ENCODE data around the gene HNF1A. TPM values are rescaled to one million over a fixed set of nuclear protein-coding genes. Genes with fewer than 3 reads are reported as not detected.

HNF1A gene
- total and polyA plus RNA-seq, 2 donors (not counting 3 experiments of a cell fraction or from before 2014, with no cell fraction given), result not detected

- H4K20me1 ChIP-seq (replicated peaks; ENCODE audit: control insufficient read depth, extremely low read depth, insufficient read depth, low read length), result no peaks in the 10 kb centered on the region
- ChIA-PET POLR2A (interaction anchor here (0.6 kb wide), 1 partner anchor 89 kb away, joined by 7 read pairs; no protein-coding TSS in a partner anchor), CTCF (interaction anchor here (0.6 to 0.9 kb wide), 2 partner anchors 12 to 345 kb away, joined by 3 to 4 read pairs; no protein-coding TSS in a partner anchor)
- no peaks in the 10 kb centered on the region for H3K36me3 ChIP-seq (ENCODE audit: control insufficient read depth in 2 of 2, extremely low read depth in 1 of 2, insufficient read depth in 2 of 2, low read length in 2 of 2)
- no peak overlapping the region for H3K27ac ChIP-seq (ENCODE audit: insufficient read depth, low read depth, low read length)
- TF ChIP-seq POLR2AphosphoS5 (IDR thresholded peaks at IDR 0.05; ENCODE audit: insufficient read depth, low read depth, low read length), result no peak
- no peak for TF ChIP-seq GATA2 (IDR thresholded peaks at IDR 0.05; ENCODE audit: insufficient read depth, insufficient read length, low read depth, low read length)
- TF ChIP-seq MYC (IDR thresholded peaks at IDR 0.05; ENCODE audit: low read depth, low read length), result no peak
- no peak for TF ChIP-seq MAX (IDR thresholded peaks at IDR 0.05; ENCODE audit: insufficient read depth, insufficient read length)
- TF ChIP-seq FOS (IDR thresholded peaks at IDR 0.05; ENCODE audit: borderline replicate concordance, insufficient read depth, low read length), result no peak
- no peak for TF ChIP-seq CTCF (IDR thresholded peaks at IDR 0.05; ENCODE audit: extremely low read depth in 1 of 2, insufficient read depth in 1 of 2, low read depth in 1 of 2, low read length in 2 of 2)
- TF ChIP-seq POLR2A (IDR thresholded peaks at IDR 0.05; ENCODE audit: low read depth, low read length), result no peak
- TF ChIP-seq JUN (IDR thresholded peaks at IDR 0.05; ENCODE audit: borderline replicate concordance, insufficient read depth, insufficient read length, low read depth), result no peak
- no peak for TF ChIP-seq EZH2 (IDR thresholded peaks at IDR 0.05; ENCODE audit: borderline replicate concordance, low read depth, low read length, severe bottlenecking)
- dilution Hi-C loops (cut with MboI; ENCODE audit: extremely low pct_ligation_motif_present, low sequenced_read_pairs) (no loop called here), intact Hi-C loops (cut with micrococcal nuclease) (no loop called here)
- H3K9me3 ChIP-seq (replicated peaks; ENCODE audit: control insufficient read depth, insufficient read depth, low read length), result no peaks in the 10 kb centered on the region
- no TSS peak for BruUV-seq (replicated peaks)
- H3K4me2 ChIP-seq (ENCODE audit: insufficient read depth, low read length), result no peak overlapping the region
- H3K4me1 ChIP-seq (ENCODE audit: control insufficient read depth, extremely low read depth, insufficient read depth, low read length), result no peaks in the 10 kb centered on the region
- no peaks in the 10 kb centered on the region for H3K79me2 ChIP-seq (ENCODE audit: control insufficient read depth, insufficient read depth, low read length)
- peaks cover 0 to 7% of the 10 kb centered on the region in 2 experiments for H3K27me3 ChIP-seq (ENCODE audit: control insufficient read depth in 2 of 2, insufficient read depth in 2 of 2, low read length in 2 of 2)
- DNase-seq (ENCODE audit: low read depth, low spot score) (no peak), FAIRE-seq (no peak)
- H2AFZ ChIP-seq (ENCODE audit: low read depth, low read length), result no peak overlapping the region
- no peak overlapping the region for H3K4me3 ChIP-seq (replicated peaks in 1 of 3; ENCODE audit: insufficient read depth in 1 of 3, low read depth in 1 of 3, low read length in 3 of 3)
- no peak overlapping the region for H3K9ac ChIP-seq (replicated peaks; ENCODE audit: extremely low read depth, insufficient read depth, low read length)
- H3K9me1 ChIP-seq (replicated peaks; ENCODE audit: control insufficient read depth, extremely low read depth, insufficient read depth, low read length), result no peaks in the 10 kb centered on the region
Measured at GRCh38 chr12:120936197-120936596, 42.1 kb upstream of the HNF1A start.

Data from endothelial cell of umbilical vein (primary cell).